Trophoblast cell (in vitro differentiated cells and primary cell): ENCODE data around the gene THOC6.
A peak's percentile ranks its signal among the peaks of the same experiment; 100 is the strongest.

ENCODE experiments used
- DNase-seq, 2 donors: peaks; one replicate each; pipeline ENCODE4 v3.0.0-alpha.2; 2016
- H2AFZ ChIP-seq: 2 replicates; pipeline ENCODE4 v1.6.1; 2013; ENCODE audit warnings: low read length, moderate library complexity, mild to moderate bottlenecking; ENCODE audit not compliant: insufficient read depth, poor library complexity
- H2AK5ac ChIP-seq: 2 replicates; pipeline ENCODE4 v1.6.1; 2013; ENCODE audit warnings: mild to moderate bottlenecking, low read length
- H2BK120ac ChIP-seq: 2 replicates; pipeline ENCODE4 v1.6.1; 2013; ENCODE audit warnings: low read length, mild to moderate bottlenecking, moderate library complexity; ENCODE audit not compliant: insufficient read depth, poor library complexity
- H2BK12ac ChIP-seq: 2 replicates; pipeline ENCODE4 v1.6.1; 2013; ENCODE audit warnings: mild to moderate bottlenecking, low read length, moderate library complexity
- H2BK5ac ChIP-seq: 2 replicates; pipeline ENCODE4 v1.6.1; 2013; ENCODE audit warnings: low read length, low read depth, moderate library complexity, mild to moderate bottlenecking; ENCODE audit not compliant: poor library complexity
- H3K14ac ChIP-seq: 2 replicates; pipeline ENCODE4 v1.6.1; 2013; ENCODE audit warnings: mild to moderate bottlenecking, low read length
- H3K18ac ChIP-seq: 2 replicates; pipeline ENCODE4 v1.6.1; 2013; ENCODE audit warnings: mild to moderate bottlenecking, low read length
- H3K23ac ChIP-seq: 2 replicates; pipeline ENCODE4 v1.6.1; 2013; ENCODE audit warnings: low read length
- H3K27ac ChIP-seq: 2 replicates; pipeline ENCODE4 v1.5.1; 2013; ENCODE audit warnings: low read depth, mild to moderate bottlenecking, inconsistent platforms, low read length, moderate library complexity
- H3K27me3 ChIP-seq: 2 replicates; pipeline ENCODE4 v1.6.1; 2013; ENCODE audit warnings: inconsistent platforms, mild to moderate bottlenecking, low read length, moderate library complexity; ENCODE audit not compliant: insufficient read depth
- H3K36me3 ChIP-seq, 2 experiments: 1 replicate in 1 of 2; 2 replicates in 1 of 2; pipeline ENCODE4 v1.6.1; 2013; ENCODE audit warnings: low read length in 2 of 2, mild to moderate bottlenecking in 2 of 2, moderate library complexity in 1 of 2; ENCODE audit not compliant: insufficient read depth in 2 of 2, control insufficient read depth in 1 of 2
- H3K4ac ChIP-seq: 2 replicates; pipeline ENCODE4 v1.6.1; 2013; ENCODE audit warnings: low read depth, mild to moderate bottlenecking, low read length, moderate library complexity
- H3K4me1 ChIP-seq, 2 experiments: 1 replicate in 1 of 2; 2 replicates in 1 of 2; pipeline ENCODE4 v1.6.1; 2013; ENCODE audit warnings: low read length in 2 of 2, mild to moderate bottlenecking in 2 of 2, moderate library complexity in 1 of 2; ENCODE audit not compliant: insufficient read depth in 2 of 2, control insufficient read depth in 1 of 2
- H3K4me2 ChIP-seq: 2 replicates; pipeline ENCODE4 v1.6.1; 2013; ENCODE audit warnings: inconsistent platforms, mild to moderate bottlenecking, low read length, moderate library complexity
- H3K4me3 ChIP-seq: 2 replicates; pipeline ENCODE4 v1.5.1; 2013; ENCODE audit warnings: mild to moderate bottlenecking, low read depth, low read length, inconsistent platforms
- H3K79me1 ChIP-seq: one replicate; pipeline ENCODE4 v1.6.1; 2013; ENCODE audit warnings: low read length
- H3K79me2 ChIP-seq: 2 replicates; pipeline ENCODE4 v1.6.1; 2013; ENCODE audit warnings: low read length, mild to moderate bottlenecking; ENCODE audit not compliant: control insufficient read depth, insufficient read depth, poor library complexity
- H3K9ac ChIP-seq: 2 replicates; pipeline ENCODE4 v1.6.1; 2013; ENCODE audit warnings: mild to moderate bottlenecking, low read length
- H3K9me3 ChIP-seq: 2 replicates; pipeline ENCODE4 v1.6.1; 2013; ENCODE audit warnings: low read depth, mild to moderate bottlenecking, control low read depth, inconsistent platforms, low read length; ENCODE audit not compliant: insufficient read depth
- H4K12ac ChIP-seq: 2 replicates; pipeline ENCODE4 v1.6.1; 2013; ENCODE audit warnings: low read depth, mild to moderate bottlenecking, low read length, moderate library complexity
- H4K8ac ChIP-seq: 2 replicates; pipeline ENCODE4 v1.6.1; 2013; ENCODE audit warnings: low read depth, mild to moderate bottlenecking, low read length, moderate library complexity
- H4K91ac ChIP-seq: one replicate; pipeline ENCODE4 v1.6.1; 2013; ENCODE audit warnings: low read depth, mild to moderate bottlenecking, low read length, moderate library complexity
- WGBS: extraction: QIAGEN DNeasy Blood & Tissue Kit; methylation state at CpG from one replicate; pipeline ENCODE4 v1.1.7; 2013; ENCODE audit warnings: missing lambda C conversion rate; ENCODE audit not compliant: insufficient read length, insufficient coverage; ENCODE audit errors: extremely low coverage; 5-methylcytosine and 5-hydroxymethylcytosine counted together

The THOC6 gene

GRCh38 chr16:3027983-3028715 lies 4.3 kb downstream of the THOC6 start:
- Histone ChIP-seq H3K79me2 (peaks cover 6% of the 10 kb centered on the region), H4K8ac (no peak overlapping the region), H3K36me3 (peaks cover 20 to 22% of the 10 kb centered on the region in 2 experiments), H3K18ac (no peak overlapping the region), H3K14ac (peak overlapping the region; percentile 9), H4K91ac (no peak overlapping the region), H3K27me3 (no peaks in the 10 kb centered on the region), H3K4me2 (peak overlapping the region; percentile 66), H3K4me3 (no peak overlapping the region), H3K79me1 (peaks cover 8% of the 10 kb centered on the region), H3K4me1 (peaks cover 9 to 12% of the 10 kb centered on the region in 2 experiments), H2AK5ac (no peak overlapping the region), H3K23ac (no peak overlapping the region), H3K9ac (no peak overlapping the region), H3K9me3 (no peaks in the 10 kb centered on the region), H3K4ac (no peak overlapping the region), H2AFZ (no peak overlapping the region), H2BK12ac (no peak overlapping the region), H2BK5ac (no peak overlapping the region), H2BK120ac (no peak overlapping the region), H4K12ac (no peak overlapping the region), H3K27ac (no peak overlapping the region)
- DNase-seq = peak; percentile 83 to 97
- no CpG with 5 or more reads among the region's 58 CpGs for WGBS

DNA sequence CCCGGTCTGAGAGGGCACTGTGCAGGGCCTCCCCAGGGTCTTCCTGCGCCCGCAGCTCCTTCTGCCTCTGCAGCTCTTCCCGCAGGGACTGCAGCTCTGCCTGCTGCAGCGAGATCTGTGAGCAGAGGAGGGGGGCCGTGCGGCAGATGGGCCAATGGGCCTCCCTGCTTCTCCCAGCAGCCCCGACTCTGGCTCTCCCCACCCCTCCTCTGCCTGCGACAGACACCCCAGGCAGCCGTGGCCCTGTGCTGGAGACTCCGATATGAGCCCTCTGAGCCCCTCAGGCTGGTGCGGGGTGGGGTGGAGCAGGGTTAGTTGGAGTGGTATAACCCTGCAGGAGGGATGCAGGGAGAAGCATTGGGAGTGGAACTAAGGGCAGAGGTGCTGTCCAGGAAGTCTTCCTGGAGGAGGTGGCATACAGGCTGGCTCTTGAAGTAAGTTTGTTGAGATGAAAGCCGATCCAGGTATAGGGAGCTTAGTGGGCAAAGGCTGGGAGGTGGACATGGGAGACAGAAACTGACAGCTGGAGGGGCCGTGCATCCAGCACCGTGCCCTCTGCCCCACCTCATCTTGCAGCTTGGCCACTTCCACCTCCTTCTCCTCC lies 5.0 kb downstream of the THOC6 start:
- H3K9ac ChIP-seq = no peak overlapping the region
- no peak overlapping the region for H2AFZ ChIP-seq
- no peak overlapping the region for H3K23ac ChIP-seq
- no peak overlapping the region for H3K27ac ChIP-seq
- no peak overlapping the region for H3K4ac ChIP-seq
- peaks cover 2% of the 10 kb centered on the region for H3K79me2 ChIP-seq
- H2AK5ac ChIP-seq = no peak overlapping the region
- H3K18ac ChIP-seq = no peak overlapping the region
- H4K8ac ChIP-seq = no peak overlapping the region
- no peaks in the 10 kb centered on the region for H3K27me3 ChIP-seq
- peaks cover 20 to 22% of the 10 kb centered on the region in 2 experiments for H3K36me3 ChIP-seq
- H3K4me3 ChIP-seq = no peak overlapping the region
- H3K4me2 ChIP-seq = no peak overlapping the region
- H3K9me3 ChIP-seq = no peaks in the 10 kb centered on the region
- H3K14ac ChIP-seq = no peak overlapping the region
- no peak for DNase-seq
- no CpG with 5 or more reads among the region's 15 CpGs for WGBS
- no peak overlapping the region for H2BK120ac ChIP-seq
- H3K4me1 ChIP-seq = peaks cover 7% of the 10 kb centered on the region in 2 experiments
- H2BK12ac ChIP-seq = no peak overlapping the region
- no peak overlapping the region for H2BK5ac ChIP-seq
- H4K91ac ChIP-seq = no peak overlapping the region
- H4K12ac ChIP-seq = no peak overlapping the region
- peaks cover 2% of the 10 kb centered on the region for H3K79me1 ChIP-seq

DNA sequence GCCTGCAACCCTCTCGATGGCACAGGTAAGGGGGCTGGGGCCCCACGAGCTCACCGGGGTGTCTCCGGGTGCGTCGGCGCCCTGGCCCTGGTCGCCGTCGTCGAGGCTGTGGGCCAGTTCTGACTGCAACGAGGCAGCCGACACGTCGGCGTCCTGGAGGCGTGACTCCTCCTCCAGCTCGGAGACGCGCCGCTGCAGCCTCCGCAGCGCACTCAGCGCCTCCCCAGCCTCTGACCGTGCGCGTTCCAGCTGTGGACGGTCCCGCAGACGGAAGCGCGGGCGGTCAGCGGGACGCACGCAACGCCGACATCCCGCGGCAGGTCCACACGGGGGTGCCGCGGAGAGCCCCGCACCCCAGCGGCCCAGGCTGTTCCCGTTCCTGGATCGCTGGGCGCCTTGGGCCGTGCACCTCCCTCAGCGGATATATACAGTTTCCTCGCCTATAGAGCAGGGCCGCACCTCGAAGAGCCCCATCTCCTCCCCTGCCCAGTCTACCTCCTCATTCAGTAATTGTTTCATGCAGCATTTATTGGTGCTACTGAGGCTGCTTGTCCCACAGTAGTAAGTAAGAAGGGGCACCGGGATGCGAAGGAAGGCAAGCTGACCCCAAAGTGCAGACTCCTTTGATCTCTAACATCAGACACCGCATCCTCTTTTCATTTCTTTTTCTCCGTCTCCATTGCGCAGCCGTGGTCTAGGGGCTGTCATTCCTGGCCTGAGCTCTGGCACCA lies 5.8 kb downstream of the THOC6 start:
- Histone ChIP-seq H3K9me3 (no peaks in the 10 kb centered on the region), H3K27me3 (no peaks in the 10 kb centered on the region), H3K9ac (no peak overlapping the region), H2BK120ac (no peak overlapping the region), H3K23ac (no peak overlapping the region), H3K79me1 (no peaks in the 10 kb centered on the region), H3K14ac (no peak overlapping the region), H4K91ac (no peak overlapping the region), H2AK5ac (no peak overlapping the region), H2BK12ac (no peak overlapping the region), H3K4me3 (no peak overlapping the region), H2BK5ac (no peak overlapping the region), H4K8ac (no peak overlapping the region), H3K79me2 (no peaks in the 10 kb centered on the region), H4K12ac (no peak overlapping the region), H3K27ac (no peak overlapping the region), H3K4me2 (no peak overlapping the region), H3K18ac (no peak overlapping the region), H2AFZ (no peak overlapping the region), H3K4me1 (peaks cover 7% of the 10 kb centered on the region in 2 experiments), H3K36me3 (peaks cover 20 to 22% of the 10 kb centered on the region in 2 experiments), H3K4ac (no peak overlapping the region)
- WGBS = no CpG with 5 or more reads among the region's 59 CpGs
- DNase-seq = peak in 1 of 2 donors; percentile 51

GRCh38 chr16:3030222-3031212 lies 6.7 kb downstream of the THOC6 start:
- no peaks in the 10 kb centered on the region for H3K79me2 ChIP-seq
- no peak overlapping the region for H4K8ac ChIP-seq
- H3K4me2 ChIP-seq = no peak overlapping the region
- no peak overlapping the region for H4K91ac ChIP-seq
- H3K36me3 ChIP-seq = peaks cover 20% of the 10 kb centered on the region in 2 experiments
- H3K27me3 ChIP-seq = no peaks in the 10 kb centered on the region
- H2AFZ ChIP-seq = no peak overlapping the region
- H3K18ac ChIP-seq = no peak overlapping the region
- H3K9ac ChIP-seq = no peak overlapping the region
- no peak overlapping the region for H3K4me3 ChIP-seq
- no peak overlapping the region for H2BK5ac ChIP-seq
- H3K23ac ChIP-seq = no peak overlapping the region
- no peak overlapping the region for H3K27ac ChIP-seq
- no peak overlapping the region for H3K14ac ChIP-seq
- H3K79me1 ChIP-seq = no peaks in the 10 kb centered on the region
- no peak overlapping the region for H4K12ac ChIP-seq
- H3K4ac ChIP-seq = no peak overlapping the region
- no peak overlapping the region for H2AK5ac ChIP-seq
- WGBS = no CpG with 5 or more reads among the region's 33 CpGs
- H2BK120ac ChIP-seq = no peak overlapping the region
- H2BK12ac ChIP-seq = no peak overlapping the region
- no peak for DNase-seq
- peaks cover 7% of the 10 kb centered on the region in 2 experiments for H3K4me1 ChIP-seq
- H3K9me3 ChIP-seq = no peaks in the 10 kb centered on the region
